HG02763 (cell line): Measurements from ENCODE around the gene PBX3.

ENCODE experiments used
- ATAC-seq: cut with Tn5 transposase; IDR thresholded peaks from one replicate; pipeline ENCODE4 v1.9.1; 2021; ENCODE audit warnings: mild to moderate bottlenecking, moderate library complexity; ENCODE audit not compliant: unreplicated experiment

The PBX3 gene

DNA sequence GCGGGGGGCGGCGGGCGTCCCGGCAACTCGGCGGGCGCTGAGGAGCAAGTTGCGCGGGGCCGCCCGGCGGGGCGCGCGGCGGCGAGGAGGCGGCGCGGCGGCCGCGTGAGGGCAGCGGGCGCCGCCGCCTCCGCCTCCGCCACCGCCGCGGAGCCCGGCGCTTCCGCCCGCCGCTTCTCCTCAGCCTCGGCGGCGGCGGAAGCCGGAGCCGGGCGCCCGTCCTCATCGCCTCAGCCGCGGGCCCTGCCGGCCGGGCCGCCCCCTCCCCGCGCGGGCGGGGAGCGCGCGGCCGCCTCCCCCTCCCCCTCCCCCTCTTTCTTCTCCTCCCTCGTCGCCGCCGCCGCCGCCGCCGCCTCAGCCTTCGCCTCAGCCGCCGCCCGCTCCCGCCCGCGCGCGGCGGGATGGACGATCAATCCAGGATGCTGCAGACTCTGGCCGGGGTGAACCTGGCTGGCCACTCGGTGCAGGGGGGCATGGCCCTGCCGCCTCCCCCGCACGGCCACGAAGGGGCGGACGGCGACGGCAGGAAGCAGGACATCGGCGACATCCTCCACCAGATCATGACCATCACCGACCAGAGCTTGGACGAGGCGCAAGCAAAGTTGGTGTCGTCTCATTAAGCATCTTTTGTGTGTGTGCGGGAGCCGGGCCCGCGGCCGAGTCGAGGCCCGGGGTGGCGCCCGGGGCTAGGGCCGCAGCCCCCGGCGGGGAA is at the start of gene PBX3:
Gene PBX3, plus strand, starts transcription at position 321 of the 712 bp plus-strand sequence.
- peak; percentile 20 for ATAC-seq

DNA sequence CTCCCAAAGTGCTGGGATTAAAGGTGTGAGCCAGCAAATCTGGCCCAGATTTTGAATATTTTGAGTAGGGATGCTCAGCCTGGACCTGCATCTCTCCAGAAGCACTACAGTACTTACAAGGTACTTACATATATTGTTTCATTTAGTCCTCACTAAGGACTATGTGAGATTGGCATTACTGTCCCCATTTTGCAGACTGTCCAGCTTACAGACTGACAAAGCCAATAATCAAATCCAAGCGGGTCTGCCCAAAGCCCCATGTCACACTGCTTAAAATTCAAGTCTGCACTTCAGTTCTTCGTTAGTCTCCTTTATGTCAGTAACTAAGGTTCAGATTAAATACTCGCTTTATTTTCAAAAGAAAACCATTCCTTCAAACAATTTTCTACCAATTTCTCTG is 47.3 kb upstream of the PBX3 start:
- no peak for ATAC-seq

DNA sequence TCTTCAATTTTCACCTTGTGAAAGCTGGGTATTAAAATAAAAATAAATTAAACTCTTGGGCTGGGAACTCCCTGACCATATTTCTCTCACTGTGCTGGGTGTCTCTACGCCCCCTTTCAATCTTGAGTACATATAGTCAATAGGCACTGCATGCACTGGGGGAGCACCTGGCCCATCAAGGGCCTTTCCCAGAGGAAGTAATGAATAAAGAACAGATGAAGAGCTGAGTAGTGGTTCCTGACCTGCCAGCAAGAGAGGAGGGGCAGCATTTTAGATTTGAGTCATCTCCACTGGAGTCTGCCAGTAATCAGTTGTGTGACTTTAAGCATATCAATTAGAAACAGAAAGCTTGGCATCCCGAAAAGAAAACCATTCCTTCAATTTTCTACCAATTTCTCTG is 46.4 kb upstream of the PBX3 start:
- ATAC-seq = peak; percentile 67

DNA sequence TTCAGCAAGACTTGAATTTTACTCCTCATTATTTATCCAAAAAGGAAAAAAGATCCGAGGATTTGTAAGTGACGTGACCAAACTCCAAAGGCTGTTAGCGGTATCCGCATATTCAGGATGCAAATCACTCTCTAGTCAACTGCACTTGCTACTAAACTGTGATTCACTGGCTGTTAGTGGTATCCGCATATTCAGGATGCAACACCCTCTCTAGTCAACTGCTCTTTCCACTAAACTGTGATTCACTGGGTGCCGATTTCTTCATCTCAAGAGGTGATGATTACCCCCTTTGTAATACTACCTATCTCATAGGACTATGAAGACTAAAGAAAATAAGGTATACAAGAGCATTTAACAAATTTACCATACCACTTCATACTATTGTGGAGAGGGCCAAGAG is 45.8 kb upstream of the PBX3 start:
- no peak for ATAC-seq

DNA sequence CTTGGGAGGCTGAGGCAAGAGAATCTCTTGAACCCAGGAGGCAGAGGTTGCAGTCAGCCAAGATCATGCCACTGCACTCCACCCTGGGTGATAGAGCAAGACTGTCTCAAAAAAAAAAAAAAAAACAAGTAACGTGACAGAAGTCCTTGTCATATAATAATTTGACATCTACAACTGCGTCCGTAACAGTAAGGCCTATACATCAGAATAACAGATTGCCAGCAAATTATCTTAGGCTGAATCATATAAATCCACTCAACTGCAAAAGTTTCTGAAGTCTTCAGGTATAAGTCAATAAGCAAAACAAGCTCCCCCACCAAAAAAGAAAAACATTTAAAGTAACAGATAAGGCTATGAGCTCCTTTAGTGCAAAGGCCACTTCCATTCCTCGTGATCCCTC is 43.5 kb upstream of the PBX3 start:
- ATAC-seq = no peak

DNA sequence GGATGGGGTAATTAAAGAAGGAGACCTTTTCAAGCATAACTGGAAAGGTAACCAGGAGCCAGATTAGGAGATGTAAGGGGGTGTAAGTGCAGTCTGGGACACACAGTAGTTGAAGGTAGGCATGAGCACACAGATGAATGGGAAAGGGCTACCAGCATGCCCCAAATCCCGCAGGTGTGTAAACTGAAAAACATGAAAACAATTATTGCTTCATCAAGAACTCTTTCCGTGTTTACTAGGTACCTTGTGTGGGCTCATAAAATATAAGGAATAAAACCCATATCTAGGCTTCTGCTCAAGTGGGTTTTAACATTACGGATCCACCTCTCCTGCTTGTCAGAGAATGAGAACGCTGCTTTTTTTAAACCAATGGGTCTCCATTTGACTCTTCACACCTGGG is 41.3 kb upstream of the PBX3 start:
- no peak for ATAC-seq

DNA sequence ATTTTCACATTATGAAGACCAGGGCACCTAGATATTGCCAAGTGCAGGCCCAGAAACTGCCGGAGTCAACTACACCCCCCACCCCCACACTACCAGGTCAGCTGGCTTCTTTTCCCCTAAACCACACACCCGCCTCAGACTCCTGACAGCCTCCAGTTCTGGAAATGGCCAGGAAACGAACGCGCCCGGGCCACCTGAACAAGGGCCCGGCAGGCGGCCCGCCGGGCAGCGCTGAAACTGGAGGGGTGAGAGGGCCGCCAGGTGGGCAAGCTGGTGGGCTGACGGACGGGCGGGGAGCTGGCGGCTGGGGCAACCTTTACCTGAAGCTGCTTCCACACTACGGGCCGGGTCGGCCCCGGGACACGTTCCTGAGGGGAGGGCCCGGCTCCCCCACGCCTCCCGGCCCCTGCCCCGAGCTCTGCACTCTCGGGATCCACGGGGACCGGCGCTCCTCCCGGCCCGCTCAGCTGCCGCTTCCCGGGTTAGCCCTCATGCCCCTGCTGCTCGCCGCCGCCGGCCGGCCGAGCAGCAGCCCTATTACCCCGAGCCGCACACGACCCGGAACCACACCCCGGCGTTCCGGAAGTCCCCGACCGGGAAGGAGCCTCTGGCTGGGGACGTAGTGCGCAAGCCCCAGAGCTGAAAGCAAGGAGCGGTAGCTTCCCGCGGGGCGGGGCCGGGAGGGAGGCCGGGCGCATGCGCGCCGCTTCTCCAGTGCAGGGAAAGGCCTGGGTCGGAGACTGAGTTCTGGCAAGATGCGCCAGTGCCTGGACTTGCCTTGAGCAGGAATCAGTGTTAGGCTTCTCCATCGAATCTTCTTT is 40.3 kb upstream of the PBX3 start, which contains the start of gene MAPKAP1:
Gene MAPKAP1, minus strand, starts transcription at position 558 of the 821 bp plus-strand sequence. CDS start 34,634 bp downstream, outside the sequence.
- peak; percentile 89 for ATAC-seq

DNA sequence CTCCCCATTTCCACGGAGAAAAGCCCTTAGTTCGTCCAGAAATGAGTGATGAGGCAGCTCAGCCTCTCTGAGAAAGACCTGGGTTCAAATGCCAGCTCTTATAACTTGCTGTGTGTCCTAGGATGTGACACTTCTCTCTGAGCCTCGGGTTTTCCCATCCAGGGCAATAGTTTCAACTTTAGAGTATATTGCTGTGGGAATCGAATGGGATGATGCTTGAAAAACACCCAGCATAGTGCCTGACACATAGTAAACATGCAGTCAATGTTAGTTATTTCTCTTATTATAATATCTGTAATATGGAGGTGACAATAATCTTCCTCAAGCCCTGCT is 39.7 kb upstream of the PBX3 start:
- peak; percentile 17 for ATAC-seq

DNA sequence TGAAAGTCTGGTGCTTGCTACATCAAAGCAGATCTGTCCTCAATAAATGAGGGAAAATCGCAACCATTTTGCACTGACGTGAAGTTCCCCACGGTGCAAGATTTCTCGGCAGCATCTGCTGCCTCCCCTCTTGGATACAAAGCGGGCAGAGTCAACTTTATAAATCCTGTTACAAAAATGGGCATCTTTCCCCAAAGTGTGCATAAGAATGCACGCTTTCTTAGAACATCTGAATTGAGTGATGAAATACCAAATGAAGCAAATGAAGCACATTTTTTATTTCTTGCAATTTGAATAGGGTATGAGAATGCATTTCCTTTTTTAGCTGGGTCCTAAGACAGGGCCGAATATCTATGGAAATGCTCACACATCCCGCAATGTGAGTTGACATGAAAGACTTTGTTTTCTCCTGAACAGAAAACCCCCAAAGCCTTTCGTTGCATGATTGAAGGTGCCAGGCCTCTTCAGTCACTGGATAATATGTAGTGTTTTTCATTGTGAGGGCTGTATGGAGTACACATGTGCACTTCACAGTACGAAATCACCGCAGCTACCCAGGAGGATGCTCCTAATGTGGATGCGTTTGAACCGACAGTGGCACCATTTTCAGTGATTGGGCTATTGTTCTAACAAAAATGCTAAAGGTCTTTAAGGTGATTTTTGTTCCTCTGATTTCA is 20.6 kb upstream of the PBX3 start:
- ATAC-seq = no peak

DNA sequence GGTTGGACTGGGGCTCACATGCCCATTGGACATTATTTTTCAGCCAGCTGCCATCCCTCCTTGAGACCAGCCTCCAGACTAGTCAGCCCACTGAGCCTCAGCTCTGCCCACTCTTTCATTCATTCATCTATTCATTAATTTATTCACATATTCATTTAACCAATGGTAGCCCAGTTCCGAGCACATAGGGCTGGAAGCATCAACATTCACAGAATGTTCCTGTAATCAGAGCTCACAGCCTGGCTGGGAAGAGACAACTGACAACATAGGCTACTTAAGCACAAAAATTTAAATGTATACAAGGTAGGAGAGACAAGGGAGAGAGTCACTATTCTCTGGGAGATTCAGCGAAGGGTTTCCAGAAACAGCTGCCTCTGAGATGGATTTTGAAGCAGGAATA is 17.0 kb upstream of the PBX3 start:
- no peak for ATAC-seq

DNA sequence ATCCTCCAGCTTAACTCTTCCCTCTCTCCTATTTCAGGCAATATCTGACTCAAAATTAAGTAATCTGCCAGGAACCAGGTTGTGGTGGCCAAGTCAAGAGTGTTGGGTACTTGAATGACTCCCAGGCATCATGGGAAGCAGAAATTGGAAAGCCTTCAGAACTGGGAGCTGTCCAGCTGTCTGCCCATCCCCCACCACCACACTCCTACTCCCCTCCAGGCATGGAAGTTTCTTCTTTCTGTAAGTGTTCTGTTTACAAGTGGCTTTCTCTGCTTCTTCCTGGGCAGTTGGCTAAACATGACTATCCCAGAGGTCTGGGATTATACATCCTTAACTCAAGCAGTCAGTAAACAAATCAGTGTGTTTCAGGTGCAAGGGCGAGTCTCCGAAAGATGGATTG is 14.6 kb upstream of the PBX3 start:
- no peak for ATAC-seq

DNA sequence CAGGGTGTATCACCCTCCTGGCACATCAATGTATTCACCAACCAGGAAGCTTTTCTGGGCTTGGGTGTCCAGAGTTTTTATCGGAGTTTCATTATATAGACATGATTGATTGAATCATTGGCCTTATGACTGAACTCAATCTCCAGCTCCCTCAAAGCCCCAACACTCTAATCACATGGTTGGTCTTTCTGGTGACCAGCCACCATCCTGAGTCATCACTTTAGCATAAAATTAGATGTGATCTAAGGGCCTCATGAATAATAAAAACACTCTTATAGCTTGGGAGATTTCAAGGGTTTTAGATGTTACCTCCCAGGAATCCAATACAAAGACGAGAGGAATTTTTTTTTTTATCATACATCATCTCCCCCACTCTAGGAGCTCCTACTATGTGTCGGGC is 7.7 kb upstream of the PBX3 start:
- ATAC-seq = no peak

DNA sequence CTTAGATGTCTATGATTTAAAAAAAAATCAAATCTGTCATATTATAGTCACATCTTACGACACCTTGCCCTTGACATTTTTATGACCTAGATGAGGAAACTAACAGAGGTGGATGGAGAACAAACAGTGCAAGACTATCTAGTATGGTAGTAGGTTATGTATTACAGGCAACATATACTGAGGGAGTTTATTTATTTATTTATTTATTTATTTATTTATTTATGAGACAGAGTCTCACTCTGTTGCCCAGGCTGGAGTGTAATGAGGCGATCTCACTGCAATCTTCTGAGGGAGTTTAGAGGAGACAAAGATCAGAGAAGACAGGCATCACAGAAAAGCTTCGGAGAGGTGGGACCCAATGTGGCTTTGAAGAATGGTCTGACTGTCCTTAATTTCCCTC is 4.5 kb upstream of the PBX3 start:
- ATAC-seq = no peak

DNA sequence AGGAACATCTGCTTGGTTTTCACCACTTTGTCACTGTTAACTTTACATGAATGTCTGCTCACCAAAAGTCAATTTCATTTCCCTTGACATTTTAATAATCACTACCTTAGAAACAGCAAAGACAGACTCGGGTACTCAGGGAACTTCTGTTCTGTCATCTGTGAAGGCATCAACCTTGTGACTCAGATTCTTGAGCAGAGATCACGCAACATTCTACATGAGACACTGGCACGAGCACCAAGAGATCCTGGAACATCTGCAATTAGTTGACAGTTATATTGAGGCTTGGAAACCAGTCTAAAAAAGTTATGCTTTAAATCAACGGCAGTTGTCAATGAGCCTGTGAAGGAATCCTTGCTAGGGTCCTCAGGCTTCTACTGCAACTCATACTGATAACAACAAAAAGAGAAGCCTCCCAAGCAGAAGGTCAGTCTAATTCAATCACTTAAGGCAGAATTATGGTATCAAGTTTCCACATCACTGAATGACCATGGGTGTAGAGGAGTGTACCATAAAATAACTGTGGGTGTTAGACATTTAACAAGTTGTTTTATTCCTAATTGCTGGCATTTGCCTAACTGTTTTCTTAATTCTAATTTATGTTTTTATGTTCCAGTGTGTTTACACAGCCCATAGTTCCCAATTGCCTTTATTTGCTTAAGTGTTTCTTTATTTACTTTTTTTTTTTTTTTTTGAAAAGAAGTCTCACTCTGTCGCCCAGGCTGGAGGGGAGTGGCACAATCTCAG is 3.3 kb upstream of the PBX3 start:
- ATAC-seq = no peak

DNA sequence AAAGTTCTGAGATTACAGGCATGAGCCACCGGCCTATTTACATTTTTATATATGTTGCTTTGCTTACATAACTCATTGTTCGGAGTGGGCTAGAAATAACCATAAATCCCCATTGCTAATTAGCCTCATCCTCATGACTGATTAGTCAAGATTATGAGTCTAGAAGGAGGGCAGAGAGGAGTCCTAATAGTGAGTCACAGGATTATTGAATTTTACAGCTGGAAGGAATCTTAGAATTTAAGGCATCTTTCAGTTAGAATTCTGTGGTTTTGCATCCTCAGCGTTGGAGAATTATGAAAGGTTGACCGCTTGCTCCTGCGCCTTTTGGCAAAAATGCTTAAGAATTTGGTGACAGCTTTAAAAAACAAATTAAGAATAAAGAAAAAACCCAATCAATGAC is 2.6 kb upstream of the PBX3 start:
- ATAC-seq = no peak

DNA sequence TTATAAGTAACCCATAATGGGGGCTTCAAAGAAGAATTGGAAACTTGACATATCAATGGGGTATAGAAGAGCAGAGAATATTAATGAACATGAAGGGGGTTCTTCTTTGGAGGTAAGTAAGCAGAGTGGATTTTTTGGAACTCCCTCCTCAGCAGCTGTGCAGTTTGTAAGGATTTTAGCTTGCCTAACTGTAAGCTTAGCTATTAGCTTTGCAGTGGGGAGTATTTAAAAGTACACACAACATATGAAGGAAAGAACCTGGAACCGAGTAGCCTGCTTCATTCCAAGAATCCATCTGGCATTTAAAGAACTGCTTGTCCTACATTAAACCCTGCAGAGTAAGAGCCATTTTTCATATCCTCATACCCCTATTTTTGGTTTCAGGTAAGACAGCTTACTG is 2.2 kb upstream of the PBX3 start:
- ATAC-seq = no peak

DNA sequence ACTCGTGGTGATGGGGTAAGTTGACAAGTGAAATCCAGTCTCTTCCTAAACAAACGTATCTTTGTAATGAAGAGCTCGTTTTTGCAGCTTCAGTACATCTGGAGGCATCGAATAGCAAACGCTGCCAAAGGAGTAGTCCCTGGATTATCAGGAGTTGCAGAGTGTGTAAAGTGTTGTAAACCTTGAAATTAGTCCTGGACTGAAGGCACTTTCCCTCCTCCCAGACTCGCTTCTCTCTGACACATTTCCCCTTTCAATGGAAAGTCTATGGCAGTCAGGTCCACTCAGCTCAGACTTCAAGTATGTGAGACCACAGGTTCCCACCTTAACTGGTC is 1.5 kb upstream of the PBX3 start:
- no peak for ATAC-seq

DNA sequence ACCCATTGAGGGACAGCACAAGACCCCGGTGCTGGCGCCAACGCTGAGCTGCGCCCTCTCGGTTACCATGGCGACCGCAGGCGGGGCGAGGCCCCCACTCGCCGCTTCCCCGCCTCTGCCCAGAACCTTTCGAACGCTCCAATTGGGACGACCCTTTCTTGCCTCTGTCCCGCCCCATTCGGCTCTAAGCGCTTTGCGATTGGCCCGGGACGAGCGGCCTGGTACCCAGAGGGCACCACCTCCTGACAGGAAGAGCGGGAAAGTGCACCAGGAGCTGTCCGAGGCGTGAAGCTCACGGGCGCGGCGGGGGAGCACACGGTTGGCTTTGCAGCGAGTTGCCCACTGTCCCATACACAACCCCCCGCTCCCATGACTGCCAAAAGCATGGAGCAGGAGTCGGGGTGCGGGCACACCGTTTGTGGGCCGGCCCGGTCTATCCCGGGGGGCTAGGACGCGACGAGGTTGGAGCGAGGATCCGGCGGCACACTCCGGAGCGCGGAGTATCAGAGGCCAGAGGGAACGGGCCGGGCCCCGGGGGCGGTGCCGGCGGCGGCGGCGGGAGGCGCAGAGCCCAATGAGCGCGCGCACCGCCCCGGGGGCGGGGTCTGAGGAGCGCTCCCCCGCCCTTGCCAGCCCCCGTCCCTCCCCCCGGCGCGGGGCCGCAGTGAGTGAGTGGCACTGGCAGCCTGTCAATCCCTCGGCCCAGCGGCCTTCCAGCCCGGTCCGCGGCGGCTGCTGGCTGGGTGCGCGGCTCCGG is 978 bp upstream of the PBX3 start:
- peak; percentile 59 for ATAC-seq

DNA sequence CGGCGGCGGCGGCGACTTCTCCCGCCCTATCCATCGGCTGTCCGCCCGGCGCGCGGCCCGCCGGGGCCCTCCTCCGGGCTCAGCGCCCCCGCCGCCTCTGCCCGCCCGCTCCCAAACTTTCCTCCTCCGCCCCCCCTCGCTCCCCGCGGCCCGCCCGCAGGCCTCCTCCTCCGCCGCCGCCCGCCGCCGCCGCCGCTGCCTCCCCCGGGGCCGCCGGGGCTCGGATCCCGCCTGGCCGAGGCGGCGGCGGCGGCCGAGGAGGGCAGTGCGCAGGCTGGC is 460 bp upstream of the PBX3 start:
- no peak for ATAC-seq

DNA sequence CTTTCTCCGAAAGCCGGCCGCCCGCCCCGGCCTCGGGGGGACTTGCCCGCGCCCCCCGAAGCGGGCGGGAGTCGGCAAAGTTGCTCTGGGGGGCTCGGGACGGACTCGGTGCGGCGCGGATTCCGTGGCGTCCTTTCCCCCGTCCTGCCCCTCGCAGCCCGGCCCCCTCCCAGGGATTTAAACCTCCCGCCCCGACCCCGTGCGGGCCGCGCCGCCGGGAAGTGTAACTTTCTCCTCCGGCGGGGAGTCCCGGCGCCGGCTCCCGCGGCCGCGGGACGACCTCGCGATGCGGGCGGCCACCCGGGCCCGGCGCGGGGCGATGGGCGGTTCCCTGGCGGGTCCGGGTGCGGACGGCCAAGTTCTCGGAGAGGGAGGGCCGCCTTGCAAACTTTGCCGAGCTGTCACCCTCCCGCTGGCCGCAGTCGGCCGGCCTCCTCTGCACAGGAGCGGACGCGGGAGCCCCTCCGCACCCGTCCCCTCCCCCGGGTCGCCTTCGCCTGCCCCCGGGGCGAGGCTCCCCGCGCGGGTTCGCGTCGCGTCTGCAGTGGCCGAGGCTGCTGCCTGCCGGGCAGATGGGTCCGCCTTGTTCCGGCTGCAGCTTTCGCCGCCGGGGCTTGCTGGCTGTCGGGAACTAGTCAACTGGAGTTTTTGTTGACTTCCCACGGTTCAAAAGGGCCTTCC is 732 bp downstream of the PBX3 start:
- no peak for ATAC-seq
